A549 (cell line): ENCODE measurements around the gene ATRAID. TPM values are rescaled to one million over a fixed set of nuclear protein-coding genes. Genes with fewer than 3 reads are reported as not detected.
A peak's percentile ranks its signal among the peaks of the same experiment; 100 is the strongest.

Experiments
- ATAC-seq, 2 experiments: fragments of 200-7000 bp in 1 of 2; fragments of >200 bp in 1 of 2; cut with Nextera tagmentation in 1 of 2; cut with Tn5 transposase in 1 of 2; 3 replicates each; pipeline versions ENCODE4 v1.8.0 to v1.9.1; 2018 to 2020; ENCODE audit warnings: mild to moderate bottlenecking in 1 of 2, moderate library complexity in 1 of 2
- CTCF ChIA-PET: fragments of 300-600 bp; sonication (Branson Sonifier 250); formaldehyde crosslinking; extraction: SDS; loops from one replicate; lab custom pipeline; 2021; ENCODE audit warnings: antibody characterized with exemption, inconsistent platforms; lab: Yijun Ruan, JAX
- POLR2A ChIA-PET: fragments of 350-600 bp; formaldehyde crosslinking; extraction: SDS; loops from one replicate; lab custom pipeline; 2021; ENCODE audit warnings: antibody characterized with exemption, inconsistent platforms; lab: Yijun Ruan, JAX
- DNase-seq, 2 experiments: peaks; one replicate each; pipeline versions ENCODE4 v3.0.0 to v3.0.0-alpha.2; 2011 to 2016; ENCODE audit warnings: low read depth in 1 of 2, low spot score in 1 of 2
- FAIRE-seq: peaks from 2 replicates; lab custom pipeline; 2011; peaks lifted over from hg19 to GRCh38; lab: Jason Lieb, UNC
- H3K27ac ChIP-seq, 2 experiments: fragments of >200 bp; sonication (Bioruptor Twin); formaldehyde crosslinking; 3 replicates each; pipeline ENCODE4 v1.5.1; 2016 to 2017
- H3K4me1 ChIP-seq: fragments of >200 bp; sonication (Bioruptor Twin); formaldehyde crosslinking; 3 replicates; pipeline ENCODE4 v1.6.1; 2016
- H3K4me2 ChIP-seq: fragments of >200 bp; sonication (Bioruptor Twin); formaldehyde crosslinking; 3 replicates; pipeline ENCODE4 v1.6.1; 2016
- H3K4me3 ChIP-seq: fragments of >200 bp; sonication (Bioruptor Twin); formaldehyde crosslinking; 3 replicates; pipeline ENCODE4 v1.5.1; 2016
- H3K9me3 ChIP-seq: fragments of >200 bp; sonication (Bioruptor Twin); formaldehyde crosslinking; 3 replicates; pipeline ENCODE4 v1.6.1; 2016
- CEBPB ChIP-seq, 2 experiments: fragments of >200 bp in 1 of 2; sonication (Bioruptor Twin) in 1 of 2; formaldehyde crosslinking in 1 of 2; IDR thresholded peaks; 2 replicates each; pipeline ENCODE4 v1.6.1; 2012 to 2016
- CHD4 ChIP-seq: fragments of 200-600 bp; sonication (generic); IDR thresholded peaks from 2 replicates; pipeline ENCODE4 v1.6.1; 2016; ENCODE audit warnings: antibody characterized with exemption, mild to moderate bottlenecking, borderline replicate concordance
- FOSL2 ChIP-seq, 2 experiments: fragments of 450-650 bp in 1 of 2; fragments of >200 bp in 1 of 2; sonication (Bioruptor Twin) in 1 of 2; formaldehyde crosslinking; IDR thresholded peaks; 2 replicates each; pipeline versions ENCODE4 v1.5.0 to v1.6.1; 2016 to 2020; ENCODE audit warnings: mild to moderate bottlenecking in 1 of 2, moderate library complexity in 1 of 2
- FOXS1 ChIP-seq: fragments of 250-450 bp; sonication (Bioruptor Pico); IDR thresholded peaks from 2 replicates; pipeline ENCODE4 v1.5.0; 2020; ENCODE audit warnings: mild to moderate bottlenecking, moderate library complexity
- JUN ChIP-seq, 2 experiments: fragments of >200 bp; sonication (Bioruptor Twin); formaldehyde crosslinking; IDR thresholded peaks; 2 replicates in 1 of 2; 3 replicates in 1 of 2; pipeline ENCODE4 v1.6.1; 2016 to 2017
- KDM5A ChIP-seq: fragments of 200-600 bp; sonication (generic); IDR thresholded peaks from 2 replicates; pipeline ENCODE4 v1.6.1; 2016; ENCODE audit warnings: antibody characterized with exemption, mild to moderate bottlenecking
- NFE2L2 ChIP-seq: fragments of 150-350 bp; conservative IDR thresholded peaks from 2 replicates; pipeline ENCODE4 v1.6.1; 2014; ENCODE audit warnings: low read length
- POLR2A ChIP-seq: IDR thresholded peaks from 2 replicates; pipeline ENCODE4 v1.6.1; 2012; ENCODE audit warnings: mild to moderate bottlenecking, low read length
- POLR2AphosphoS2 ChIP-seq: conservative IDR thresholded peaks from 2 replicates; pipeline ENCODE4 v1.6.1; 2012; ENCODE audit warnings: low read length, improper control_type of control experiment, inconsistent platforms
- RNF2 ChIP-seq: fragments of 200-600 bp; sonication (generic); IDR thresholded peaks from 2 replicates; pipeline ENCODE4 v1.6.1; 2016; ENCODE audit warnings: low read depth, mild to moderate bottlenecking, antibody characterized with exemption, moderate library complexity, borderline replicate concordance
- TP53 ChIP-seq: fragments of 250-450 bp; sonication (Bioruptor Pico); IDR thresholded peaks from 2 replicates; pipeline ENCODE4 v1.5.0; 2021; ENCODE audit warnings: mild to moderate bottlenecking, moderate library complexity
- ZC3H11A ChIP-seq: fragments of 450-650 bp; IDR thresholded peaks from 2 replicates; pipeline ENCODE4 v1.6.1; 2014; ENCODE audit warnings: antibody characterized with exemption, mild to moderate bottlenecking
- ZSCAN20 ChIP-seq: fragments of 250-450 bp; sonication (Bioruptor Pico); IDR thresholded peaks from 2 replicates; pipeline ENCODE4 v1.8.0; 2022; ENCODE audit warnings: mild to moderate bottlenecking, moderate library complexity
- WGBS: methylation state at CpG from one replicate; pipeline ENCODE4 v1.1.6; 2017; ENCODE audit errors: missing lambda C conversion rate; 5-methylcytosine and 5-hydroxymethylcytosine counted together
- polyA plus RNA-seq, 4 experiments: library from polyadenylated mRNA; depleted of rRNA in 3 of 4; stranded (reverse); fragments of >200 nt; fragmentation: RNase III in 1 of 4; extraction: RNeasy Plus Mini Kit Qiagen cat#74134 plus additional on column Dnase treatment in 1 of 4; gene quantifications; 2 replicates in 3 of 4; 3 replicates in 1 of 4; pipeline ENCODE4 v1.2.3, GENCODE V29; 2011 to 2017
- TF ChIP-seq, protein P1 (sequence below): fragments of >200 bp; sonication (Bioruptor Twin); formaldehyde crosslinking; IDR thresholded peaks from 3 replicates; pipeline ENCODE4 v1.5.1; 2016
- TF ChIP-seq, protein P2 (sequence below): IDR thresholded peaks from 2 replicates; pipeline ENCODE4 v1.6.1; 2012
- TF ChIP-seq, protein P3 (sequence below): fragments of >200 bp; sonication (Bioruptor Twin); formaldehyde crosslinking; IDR thresholded peaks from 2 replicates; pipeline ENCODE4 v1.6.1; 2016
- TF ChIP-seq, protein P4 (sequence below): fragments of 150-350 bp; IDR thresholded peaks from 2 replicates; pipeline ENCODE4 v1.6.1; 2014; ENCODE audit warnings: low read depth, mild to moderate bottlenecking, low read length
- TF ChIP-seq, protein P5 (sequence below): IDR thresholded peaks from 2 replicates; pipeline ENCODE4 v1.6.1; 2012

ATRAID gene
- polyA plus RNA-seq, 2 of the 4 experiments (the other 2 are of a cell fraction) = 176 to 346 TPM

DNA sequence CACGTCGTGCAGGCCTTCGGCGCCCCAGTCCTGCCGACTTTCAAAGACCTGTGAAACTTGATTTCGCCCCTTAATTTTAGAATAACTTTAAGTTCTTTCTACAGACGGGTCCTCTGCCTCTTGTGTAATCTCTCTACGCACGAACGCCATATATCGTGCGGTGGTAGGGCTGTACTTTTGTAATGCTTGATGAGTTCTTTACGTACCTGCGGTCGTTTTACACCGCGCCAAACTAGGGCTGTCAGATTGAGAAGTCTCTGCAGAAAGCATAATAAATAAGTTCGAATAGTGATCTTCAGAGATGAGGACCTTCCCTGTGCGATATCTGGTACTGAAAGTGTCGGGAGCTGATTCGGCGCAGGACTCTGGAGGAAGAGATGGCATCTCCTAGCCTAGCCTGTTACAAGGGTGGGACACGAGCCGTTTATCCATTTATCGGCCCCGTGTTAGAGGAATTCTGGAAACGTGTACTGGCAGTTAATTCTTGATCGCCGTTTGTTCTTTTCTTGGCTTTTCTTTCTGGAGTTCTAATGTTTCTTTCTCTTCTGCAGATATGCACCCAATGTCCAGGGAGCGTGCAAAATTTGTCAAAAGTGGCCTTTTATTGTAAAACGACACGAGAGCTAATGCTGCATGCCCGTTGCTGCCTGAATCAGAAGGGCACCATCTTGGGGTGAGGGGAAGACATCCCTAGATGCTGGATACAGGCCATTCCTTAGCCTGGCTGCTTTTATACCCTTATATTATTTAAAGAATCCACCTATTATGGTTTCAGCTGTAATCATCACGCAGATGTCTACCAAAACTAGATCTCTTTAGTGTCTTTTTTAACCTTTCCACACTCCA is 1.0 kb downstream of the ATRAID start:
- Histone ChIP-seq H3K4me3 (peak overlapping the region; percentile 81), H3K4me1 (peaks cover 15% of the 10 kb centered on the region), H3K9me3 (no peaks in the 10 kb centered on the region), H3K4me2 (peak overlapping the region; percentile 86), H3K27ac (peak overlapping the region; percentile 93 to 94)
- CTCF ChIA-PET = interaction anchor here (0.8 to 2.4 kb wide), 4 partner anchors 9 to 116 kb away, joined by 3 to 9 read pairs (median 4); no protein-coding TSS in a partner anchor
- peak; percentile 19 to 29 for ATAC-seq
- DNase-seq = peak; percentile 19 to 66
- TF ChIP-seq RNF2 (no peak), JUN (IDR thresholded peaks at IDR 0.05) (no peak), TP53 (no peak), CEBPB (IDR thresholded peaks at IDR 0.05) (peak; percentile 77 to 79), POLR2AphosphoS2 (no peak), KDM5A (peak; percentile 41; the same call in 1 of the 2 replicates), ZSCAN20 (no peak), POLR2A (peak; percentile 38; the same call in 1 of the 2 replicates)
- TF ChIP-seq, protein P1, sequence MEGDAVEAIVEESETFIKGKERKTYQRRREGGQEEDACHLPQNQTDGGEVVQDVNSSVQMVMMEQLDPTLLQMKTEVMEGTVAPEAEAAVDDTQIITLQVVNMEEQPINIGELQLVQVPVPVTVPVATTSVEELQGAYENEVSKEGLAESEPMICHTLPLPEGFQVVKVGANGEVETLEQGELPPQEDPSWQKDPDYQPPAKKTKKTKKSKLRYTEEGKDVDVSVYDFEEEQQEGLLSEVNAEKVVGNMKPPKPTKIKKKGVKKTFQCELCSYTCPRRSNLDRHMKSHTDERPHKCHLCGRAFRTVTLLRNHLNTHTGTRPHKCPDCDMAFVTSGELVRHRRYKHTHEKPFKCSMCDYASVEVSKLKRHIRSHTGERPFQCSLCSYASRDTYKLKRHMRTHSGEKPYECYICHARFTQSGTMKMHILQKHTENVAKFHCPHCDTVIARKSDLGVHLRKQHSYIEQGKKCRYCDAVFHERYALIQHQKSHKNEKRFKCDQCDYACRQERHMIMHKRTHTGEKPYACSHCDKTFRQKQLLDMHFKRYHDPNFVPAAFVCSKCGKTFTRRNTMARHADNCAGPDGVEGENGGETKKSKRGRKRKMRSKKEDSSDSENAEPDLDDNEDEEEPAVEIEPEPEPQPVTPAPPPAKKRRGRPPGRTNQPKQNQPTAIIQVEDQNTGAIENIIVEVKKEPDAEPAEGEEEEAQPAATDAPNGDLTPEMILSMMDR = peak; percentile 6; the same call in 1 of the 3 replicates
- TF ChIP-seq, protein P2, sequence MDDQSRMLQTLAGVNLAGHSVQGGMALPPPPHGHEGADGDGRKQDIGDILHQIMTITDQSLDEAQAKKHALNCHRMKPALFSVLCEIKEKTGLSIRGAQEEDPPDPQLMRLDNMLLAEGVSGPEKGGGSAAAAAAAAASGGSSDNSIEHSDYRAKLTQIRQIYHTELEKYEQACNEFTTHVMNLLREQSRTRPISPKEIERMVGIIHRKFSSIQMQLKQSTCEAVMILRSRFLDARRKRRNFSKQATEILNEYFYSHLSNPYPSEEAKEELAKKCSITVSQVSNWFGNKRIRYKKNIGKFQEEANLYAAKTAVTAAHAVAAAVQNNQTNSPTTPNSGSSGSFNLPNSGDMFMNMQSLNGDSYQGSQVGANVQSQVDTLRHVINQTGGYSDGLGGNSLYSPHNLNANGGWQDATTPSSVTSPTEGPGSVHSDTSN = no peak
- TF ChIP-seq, protein P3, sequence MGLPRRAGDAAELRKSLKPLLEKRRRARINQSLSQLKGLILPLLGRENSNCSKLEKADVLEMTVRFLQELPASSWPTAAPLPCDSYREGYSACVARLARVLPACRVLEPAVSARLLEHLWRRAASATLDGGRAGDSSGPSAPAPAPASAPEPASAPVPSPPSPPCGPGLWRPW = no peak
- TF ChIP-seq, protein P4, sequence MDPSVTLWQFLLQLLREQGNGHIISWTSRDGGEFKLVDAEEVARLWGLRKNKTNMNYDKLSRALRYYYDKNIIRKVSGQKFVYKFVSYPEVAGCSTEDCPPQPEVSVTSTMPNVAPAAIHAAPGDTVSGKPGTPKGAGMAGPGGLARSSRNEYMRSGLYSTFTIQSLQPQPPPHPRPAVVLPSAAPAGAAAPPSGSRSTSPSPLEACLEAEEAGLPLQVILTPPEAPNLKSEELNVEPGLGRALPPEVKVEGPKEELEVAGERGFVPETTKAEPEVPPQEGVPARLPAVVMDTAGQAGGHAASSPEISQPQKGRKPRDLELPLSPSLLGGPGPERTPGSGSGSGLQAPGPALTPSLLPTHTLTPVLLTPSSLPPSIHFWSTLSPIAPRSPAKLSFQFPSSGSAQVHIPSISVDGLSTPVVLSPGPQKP = no peak
- TF ChIP-seq, protein P5, sequence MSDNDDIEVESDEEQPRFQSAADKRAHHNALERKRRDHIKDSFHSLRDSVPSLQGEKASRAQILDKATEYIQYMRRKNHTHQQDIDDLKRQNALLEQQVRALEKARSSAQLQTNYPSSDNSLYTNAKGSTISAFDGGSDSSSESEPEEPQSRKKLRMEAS = no peak
- no peak for FAIRE-seq
- POLR2A ChIA-PET = interaction anchor here (0.8 to 1.4 kb wide), 7 partner anchors 9 to 90 kb away, joined by 3 to 6 read pairs (median 3); partner anchors contain the start of gene PREB
- WGBS = 3% methylated on average over 34 of the region's 34 CpGs

DNA sequence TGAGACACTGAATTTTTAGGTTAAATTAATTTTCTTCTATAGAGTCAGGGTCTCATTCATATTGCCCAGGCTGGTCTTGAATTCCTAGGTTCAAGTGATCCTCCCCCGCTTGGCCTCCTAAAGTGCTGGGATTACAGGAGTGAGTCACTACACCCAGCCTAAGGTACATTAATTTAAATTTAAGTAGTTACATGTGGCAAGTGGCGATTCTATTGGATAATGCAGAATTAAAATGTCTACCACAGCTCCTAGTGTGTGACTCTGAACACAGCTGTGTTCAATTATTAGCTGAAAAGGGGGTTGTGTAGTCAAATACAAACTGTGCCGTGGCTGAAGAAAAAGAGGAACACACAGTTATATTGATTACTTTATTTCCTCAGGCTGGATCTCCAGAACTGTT is 3.1 kb downstream of the ATRAID start:
- Histone ChIP-seq H3K4me2 (no peak overlapping the region), H3K4me3 (no peak overlapping the region), H3K4me1 (peaks cover 28% of the 10 kb centered on the region), H3K27ac (no peak overlapping the region), H3K9me3 (no peaks in the 10 kb centered on the region)
- ChIA-PET POLR2A (no interaction called here), CTCF (interaction anchor here (0.9 to 1.3 kb wide), 4 partner anchors 23 to 65 kb away, joined by 3 to 6 read pairs (median 4); no protein-coding TSS in a partner anchor)
- FAIRE-seq (no peak), ATAC-seq (no peak), DNase-seq (no peak)
- 91% methylated on average over 3 of the region's 3 CpGs for WGBS
- TF ChIP-seq ZSCAN20 = no peak
- TF ChIP-seq FOXS1 (CRISPR knock-in tag) = no peak
- no peak for TF ChIP-seq ZC3H11A
- TF ChIP-seq NFE2L2 = no peak
- TF ChIP-seq CEBPB (IDR thresholded peaks at IDR 0.05) = no peak
- TF ChIP-seq, protein P2 = no peak
- no peak for TF ChIP-seq CHD4
- no peak for TF ChIP-seq FOSL2 (IDR thresholded peaks at IDR 0.05)
- TF ChIP-seq FOSL2 (CRISPR knock-in tag; IDR thresholded peaks at IDR 0.05) = no peak
- TF ChIP-seq, all 56 proteins: peak for 0
